ENCODE data around the gene TMCC1. TPM values are rescaled to one million over a fixed set of nuclear protein-coding genes. Genes with fewer than 3 reads are reported as not detected.
A peak's percentile ranks its signal among the peaks of the same experiment; 100 is the strongest.

Gene TMCC1
- 10 to 100 TPM; 20.5 to 39.4 (median 36.5) TPM for total RNA-seq
- polyA plus RNA-seq: 1 to 10 TPM; 2.6 to 6.5 TPM
- 27.7 reads per million, percentile 58 among the genes with 10 or more reads in this experiment for total RNA-seq

- no peaks in the 10 kb centered on the region for H3K9me3 ChIP-seq (ENCODE audit: control insufficient read depth in 2 of 3, low read length in 3 of 3)
- Mint-ChIP-seq H3K27me3 (peaks cover 0 to 3% (median 0%) of the 10 kb centered on the region in 5 donors), H3K4me1 (peaks cover 32 to 50% (median 46%) of the 10 kb centered on the region in 7 donors), H3K4me3 (peak within 1 kb of the TSS; percentile 85 to 95 (median 94)), H3K27ac (peak within 1 kb of the TSS; percentile 77 to 97 (median 92)), H3K36me3 (peaks cover 0 to 7% (median 2%) of the 10 kb centered on the region in 5 donors), H3K9me3 (no peaks in the 10 kb centered on the region)
- H3K36me3 ChIP-seq (ENCODE audit: control insufficient read depth in 2 of 3, insufficient read depth in 3 of 3, low read length in 3 of 3): peaks cover 0 to 4% (median 0%) of the 10 kb centered on the region in 3 experiments
- ATAC-seq (peak; percentile 97), DNase-seq (peak; percentile 89 to 95 (median 93))
- peak within 1 kb of the TSS; percentile 80 for H3K4me3 ChIP-seq (ENCODE audit: low read length)
- intact Hi-C loops (cut with micrococcal nuclease): loop anchor here (1.0 to 10.0 kb wide), 16 partner anchors 41 to 1741 kb away; partner anchors contain the start of genes EEFSEC (in 2 of the 2), HMCES (in 2 of the 2), IFT122 (in 2 of the 2) and ASTE1 (in 1 of the 2)
- CTCF ChIA-PET: interaction anchor here (1.3 kb wide), 1 partner anchor 266 kb away, joined by 4 read pairs; no protein-coding TSS in a partner anchor
- peak within 1 kb of the TSS; percentile 94 for H3K27ac ChIP-seq (ENCODE audit: low read depth, low read length)
- peaks cover 18 to 32% of the 10 kb centered on the region in 2 donors for H3K4me1 ChIP-seq (ENCODE audit: control insufficient read depth in 2 of 2, insufficient read depth in 2 of 2, low read length in 2 of 2)
- POLR2A ChIA-PET: interaction anchor here (0.6 to 1.3 kb wide), 5 partner anchors 68 to 454 kb away, joined by 3 to 7 read pairs (median 4); partner anchors contain the start of genes IFT122 and MBD4
- H3K27me3 ChIP-seq (ENCODE audit: control insufficient read depth in 2 of 2, insufficient read depth in 2 of 2, low read length in 2 of 2): no peaks in the 10 kb centered on the region
These were observed at the start of gene TMCC1 for GRCh38 chr3:129893581-129894070. TMCC1 (minus strand) TSS chr3:129893711.

- DNase-seq (no peak), ATAC-seq (no peak)
- Mint-ChIP-seq H3K4me3 (no peak overlapping the region), H3K9me3 (peaks cover 0 to 7% (median 2%) of the 10 kb centered on the region in 11 donors), H3K27ac (no peak overlapping the region), H3K36me3 (peaks cover 0 to 4% (median 0%) of the 10 kb centered on the region in 5 donors), H3K4me1 (peaks cover 0 to 7% (median 0%) of the 10 kb centered on the region in 7 donors), H3K27me3 (peaks cover 4 to 15% (median 8%) of the 10 kb centered on the region in 5 donors)
- H3K27me3 ChIP-seq (ENCODE audit: control insufficient read depth in 2 of 2, insufficient read depth in 2 of 2, low read length in 2 of 2): no peaks in the 10 kb centered on the region
- H3K9me3 ChIP-seq (ENCODE audit: control insufficient read depth in 2 of 3, low read length in 3 of 3): peaks cover 0 to 6% (median 0%) of the 10 kb centered on the region in 3 experiments
- H3K27ac ChIP-seq (ENCODE audit: low read depth, low read length): no peak overlapping the region
- no peak overlapping the region for H3K4me3 ChIP-seq (ENCODE audit: low read length)
- no peaks in the 10 kb centered on the region for H3K4me1 ChIP-seq (ENCODE audit: control insufficient read depth in 2 of 2, insufficient read depth in 2 of 2, low read length in 2 of 2)
- ChIA-PET POLR2A (no interaction called here), CTCF (interaction anchor here (0.8 to 1.0 kb wide), 2 partner anchors 19 to 453 kb away, joined by 3 read pairs; no protein-coding TSS in a partner anchor)
- no peaks in the 10 kb centered on the region for H3K36me3 ChIP-seq (ENCODE audit: control insufficient read depth in 2 of 3, insufficient read depth in 3 of 3, low read length in 3 of 3)
- intact Hi-C loops (cut with micrococcal nuclease): loop anchor here (2.0 to 10.0 kb wide), 3 partner anchors 60 to 164 kb away; no protein-coding TSS in a partner anchor
These were observed 49.5 kb upstream of the TMCC1 start for GRCh38 chr3:129943020-129943419.

- ChIA-PET POLR2A (no interaction called here), CTCF (interaction anchor here (0.6 to 1.0 kb wide), 3 partner anchors 18 to 452 kb away, joined by 3 read pairs; no protein-coding TSS in a partner anchor)
- no peaks in the 10 kb centered on the region for H3K4me1 ChIP-seq (ENCODE audit: control insufficient read depth in 2 of 2, insufficient read depth in 2 of 2, low read length in 2 of 2)
- ATAC-seq (peak; percentile 78), DNase-seq (peak in 3 of 9 donors; percentile 14 to 18 (median 17))
- H3K36me3 ChIP-seq (ENCODE audit: control insufficient read depth in 2 of 3, insufficient read depth in 3 of 3, low read length in 3 of 3): no peaks in the 10 kb centered on the region
- peaks cover 0 to 4% (median 0%) of the 10 kb centered on the region in 11 donors for H3K9me3 Mint-ChIP-seq
- H3K27ac ChIP-seq (ENCODE audit: low read depth, low read length): no peak overlapping the region
- peaks cover 0 to 4% (median 0%) of the 10 kb centered on the region in 5 donors for H3K36me3 Mint-ChIP-seq
- H3K27me3 Mint-ChIP-seq: peaks cover 0 to 15% (median 4%) of the 10 kb centered on the region in 5 donors
- H3K4me1 Mint-ChIP-seq: peaks cover 0 to 3% (median 0%) of the 10 kb centered on the region in 7 donors
- intact Hi-C loops (cut with micrococcal nuclease): loop anchor here (2.0 to 10.0 kb wide), 3 partner anchors 61 to 165 kb away; no protein-coding TSS in a partner anchor
- H3K27ac Mint-ChIP-seq: peak overlapping the region in 1 of 9 donors; percentile 43
- H3K4me3 Mint-ChIP-seq: no peak overlapping the region
- no peak overlapping the region for H3K4me3 ChIP-seq (ENCODE audit: low read length)
- H3K9me3 ChIP-seq (ENCODE audit: control insufficient read depth in 2 of 3, low read length in 3 of 3): peaks cover 0 to 5% (median 0%) of the 10 kb centered on the region in 3 experiments
- no peaks in the 10 kb centered on the region for H3K27me3 ChIP-seq (ENCODE audit: control insufficient read depth in 2 of 2, insufficient read depth in 2 of 2, low read length in 2 of 2)
These were observed 48.8 kb upstream of the TMCC1 start for GRCh38 chr3:129942296-129942695.

- H3K27me3 ChIP-seq (ENCODE audit: control insufficient read depth in 2 of 2, insufficient read depth in 2 of 2, low read length in 2 of 2): no peaks in the 10 kb centered on the region
- H3K27ac ChIP-seq (ENCODE audit: low read depth, low read length): no peak overlapping the region
- H3K36me3 ChIP-seq (ENCODE audit: control insufficient read depth in 2 of 3, insufficient read depth in 3 of 3, low read length in 3 of 3): no peaks in the 10 kb centered on the region
- peaks cover 0 to 4% (median 0%) of the 10 kb centered on the region in 5 donors for H3K36me3 Mint-ChIP-seq
- H3K4me1 ChIP-seq (ENCODE audit: control insufficient read depth in 2 of 2, insufficient read depth in 2 of 2, low read length in 2 of 2): peaks cover 0 to 3% of the 10 kb centered on the region in 2 donors
- H3K4me1 Mint-ChIP-seq: peaks cover 2 to 10% (median 4%) of the 10 kb centered on the region in 7 donors
- H3K27ac Mint-ChIP-seq: peak overlapping the region in 1 of 9 donors; percentile 59
- ChIA-PET POLR2A (no interaction called here), CTCF (interaction anchor here (0.5 kb wide), 1 partner anchor 66 kb away, joined by 3 read pairs; no protein-coding TSS in a partner anchor)
- H3K4me3 ChIP-seq (ENCODE audit: low read length): no peak overlapping the region
- H3K4me3 Mint-ChIP-seq: no peak overlapping the region
- H3K9me3 ChIP-seq (ENCODE audit: control insufficient read depth in 2 of 3, low read length in 3 of 3): no peaks in the 10 kb centered on the region
- H3K9me3 Mint-ChIP-seq: peaks cover 0 to 1% (median 0%) of the 10 kb centered on the region in 11 donors
- DNase-seq: no peak
- peaks cover 0 to 9% (median 4%) of the 10 kb centered on the region in 5 donors for H3K27me3 Mint-ChIP-seq
- ATAC-seq: no peak
- intact Hi-C loops (cut with micrococcal nuclease): loop anchor here in 1 of 2 donors (5.0 to 10.0 kb wide), 2 partner anchors 65 to 167 kb away; no protein-coding TSS in a partner anchor
These were observed 46.6 kb upstream of the TMCC1 start for GRCh38 chr3:129940086-129940485.

GRCh38 chr3:129938140-129938930 lies 44.8 kb upstream of the TMCC1 start:
- Histone ChIP-seq H3K36me3 (ENCODE audit: control insufficient read depth in 2 of 3, insufficient read depth in 3 of 3, low read length in 3 of 3) (no peaks in the 10 kb centered on the region), H3K4me1 (ENCODE audit: control insufficient read depth in 2 of 2, insufficient read depth in 2 of 2, low read length in 2 of 2) (peaks cover 0 to 3% of the 10 kb centered on the region in 2 donors), H3K27me3 (ENCODE audit: control insufficient read depth in 2 of 2, insufficient read depth in 2 of 2, low read length in 2 of 2) (no peaks in the 10 kb centered on the region), H3K4me3 (ENCODE audit: low read length) (no peak overlapping the region), H3K27ac (ENCODE audit: low read depth, low read length) (no peak overlapping the region), H3K9me3 (ENCODE audit: control insufficient read depth in 2 of 3, low read length in 3 of 3) (no peaks in the 10 kb centered on the region)
- Mint-ChIP-seq H3K27ac (no peak overlapping the region), H3K9me3 (no peaks in the 10 kb centered on the region), H3K4me3 (peak overlapping the region in 2 of 10 donors; percentile 28 to 33), H3K4me1 (peaks cover 4 to 10% (median 7%) of the 10 kb centered on the region in 7 donors), H3K27me3 (peaks cover 0 to 12% (median 4%) of the 10 kb centered on the region in 5 donors), H3K36me3 (peaks cover 0 to 4% (median 0%) of the 10 kb centered on the region in 5 donors)
- intact Hi-C loops (cut with micrococcal nuclease): no loop called here
- no peak for ATAC-seq
- no peak for DNase-seq
- ChIA-PET POLR2A (no interaction called here), CTCF (no interaction called here)

GRCh38 chr3:129937717-129938116 lies 44.2 kb upstream of the TMCC1 start:
- ATAC-seq: no peak
- ChIA-PET CTCF (interaction anchor here (0.6 to 0.7 kb wide), 2 partner anchors 8 to 50 kb away, joined by 5 read pairs; no protein-coding TSS in a partner anchor), POLR2A (no interaction called here)
- Histone ChIP-seq H3K9me3 (ENCODE audit: control insufficient read depth in 2 of 3, low read length in 3 of 3) (no peaks in the 10 kb centered on the region), H3K27me3 (ENCODE audit: control insufficient read depth in 2 of 2, insufficient read depth in 2 of 2, low read length in 2 of 2) (no peaks in the 10 kb centered on the region), H3K4me1 (ENCODE audit: control insufficient read depth in 2 of 2, insufficient read depth in 2 of 2, low read length in 2 of 2) (peaks cover 0 to 3% of the 10 kb centered on the region in 2 donors), H3K4me3 (ENCODE audit: low read length) (no peak overlapping the region), H3K27ac (ENCODE audit: low read depth, low read length) (no peak overlapping the region), H3K36me3 (ENCODE audit: control insufficient read depth in 2 of 3, insufficient read depth in 3 of 3, low read length in 3 of 3) (no peaks in the 10 kb centered on the region)
- H3K4me3 Mint-ChIP-seq: peak overlapping the region in 2 of 10 donors; percentile 32 to 33
- peaks cover 4 to 10% (median 7%) of the 10 kb centered on the region in 7 donors for H3K4me1 Mint-ChIP-seq
- H3K27ac Mint-ChIP-seq: no peak overlapping the region
- H3K27me3 Mint-ChIP-seq: peaks cover 0 to 12% (median 4%) of the 10 kb centered on the region in 5 donors
- DNase-seq: no peak
- intact Hi-C loops (cut with micrococcal nuclease): loop anchor here in 1 of 2 donors (2.0 kb wide), 1 partner anchor 45 kb away; the partner anchor contains the start of gene TMCC1
- H3K36me3 Mint-ChIP-seq: peaks cover 0 to 4% (median 0%) of the 10 kb centered on the region in 5 donors
- no peaks in the 10 kb centered on the region for H3K9me3 Mint-ChIP-seq

Measured in naive thymus-derived CD4-positive, alpha-beta T cell (primary cell).